ENCODE measurements around the gene TNIP1. TPM values are rescaled to one million over a fixed set of nuclear protein-coding genes. Genes with fewer than 3 reads are reported as not detected.

Gene TNIP1
- total RNA-seq, 2 experiments from 2014 or later = 110 to 115 TPM

DNA sequence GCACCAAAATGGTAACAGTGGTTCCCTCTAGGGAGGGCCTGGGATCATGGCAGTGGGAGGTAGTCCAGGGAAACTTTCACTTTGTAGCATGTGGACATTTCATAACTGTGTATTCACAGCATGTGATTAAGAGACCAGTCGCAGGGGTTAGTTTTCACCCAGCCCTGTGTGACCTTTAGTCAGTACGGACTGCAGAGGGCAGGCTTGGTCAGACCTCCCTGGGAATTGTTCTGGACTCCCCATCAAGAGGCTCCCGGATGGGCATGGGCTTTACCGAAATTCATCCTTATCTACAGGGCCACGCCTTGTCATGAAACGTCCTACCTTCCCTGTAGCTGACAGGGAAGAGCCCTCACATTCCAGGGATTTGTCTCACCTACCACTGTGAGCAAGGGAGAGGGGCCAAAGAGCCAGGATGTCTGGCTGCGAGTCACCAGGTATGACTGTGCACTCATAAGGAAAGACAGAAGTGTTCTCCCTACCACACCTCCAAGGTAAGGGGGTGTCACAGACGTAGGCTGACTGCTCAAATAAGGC lies 40.6 kb downstream of the TNIP1 start:
- ChIA-PET POLR2A (interaction anchor here (1.6 kb wide), 1 partner anchor 339 kb away, joined by 4 read pairs; the partner anchor contains the start of gene RBM22), CTCF (interaction anchor here (1.3 kb wide), 1 partner anchor 10 kb away, joined by 3 read pairs; no protein-coding TSS in a partner anchor)
- Mint-ChIP-seq H3K27me3 (no peaks in the 10 kb centered on the region), H3K4me3 (no peak overlapping the region), H3K4me1 (ENCODE audit: low read depth) (no peaks in the 10 kb centered on the region), H3K9me3 (no peaks in the 10 kb centered on the region), H3K36me3 (ENCODE audit: low read depth) (peaks cover 98% of the 10 kb centered on the region), H3K27ac (no peak overlapping the region)
- TF ChIP-seq, protein P1, sequence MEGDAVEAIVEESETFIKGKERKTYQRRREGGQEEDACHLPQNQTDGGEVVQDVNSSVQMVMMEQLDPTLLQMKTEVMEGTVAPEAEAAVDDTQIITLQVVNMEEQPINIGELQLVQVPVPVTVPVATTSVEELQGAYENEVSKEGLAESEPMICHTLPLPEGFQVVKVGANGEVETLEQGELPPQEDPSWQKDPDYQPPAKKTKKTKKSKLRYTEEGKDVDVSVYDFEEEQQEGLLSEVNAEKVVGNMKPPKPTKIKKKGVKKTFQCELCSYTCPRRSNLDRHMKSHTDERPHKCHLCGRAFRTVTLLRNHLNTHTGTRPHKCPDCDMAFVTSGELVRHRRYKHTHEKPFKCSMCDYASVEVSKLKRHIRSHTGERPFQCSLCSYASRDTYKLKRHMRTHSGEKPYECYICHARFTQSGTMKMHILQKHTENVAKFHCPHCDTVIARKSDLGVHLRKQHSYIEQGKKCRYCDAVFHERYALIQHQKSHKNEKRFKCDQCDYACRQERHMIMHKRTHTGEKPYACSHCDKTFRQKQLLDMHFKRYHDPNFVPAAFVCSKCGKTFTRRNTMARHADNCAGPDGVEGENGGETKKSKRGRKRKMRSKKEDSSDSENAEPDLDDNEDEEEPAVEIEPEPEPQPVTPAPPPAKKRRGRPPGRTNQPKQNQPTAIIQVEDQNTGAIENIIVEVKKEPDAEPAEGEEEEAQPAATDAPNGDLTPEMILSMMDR (IDR thresholded peaks at IDR 0.05) = no peak
- Histone ChIP-seq H3K4me3 (ENCODE audit: low read length) (no peak overlapping the region), H3K27me3 (ENCODE audit: control insufficient read depth in 1 of 2, insufficient read depth in 2 of 2, low read length in 2 of 2) (no peaks in the 10 kb centered on the region), H3K27ac (ENCODE audit: low read depth in 1 of 2, low read length in 2 of 2) (no peak overlapping the region), H3K9me3 (ENCODE audit: control insufficient read depth in 1 of 2, insufficient read depth in 1 of 2, low read length in 2 of 2) (no peaks in the 10 kb centered on the region), H3K4me1 (ENCODE audit: insufficient read depth, low read length) (no peaks in the 10 kb centered on the region), H3K36me3 (ENCODE audit: insufficient read depth, low read length) (peaks cover 97% of the 10 kb centered on the region)
- DNase-seq = no peak
- ATAC-seq (ENCODE audit: poor library complexity) = no peak
- intact Hi-C loops (cut with DNase I, micrococcal nuclease) = no loop called here

DNA sequence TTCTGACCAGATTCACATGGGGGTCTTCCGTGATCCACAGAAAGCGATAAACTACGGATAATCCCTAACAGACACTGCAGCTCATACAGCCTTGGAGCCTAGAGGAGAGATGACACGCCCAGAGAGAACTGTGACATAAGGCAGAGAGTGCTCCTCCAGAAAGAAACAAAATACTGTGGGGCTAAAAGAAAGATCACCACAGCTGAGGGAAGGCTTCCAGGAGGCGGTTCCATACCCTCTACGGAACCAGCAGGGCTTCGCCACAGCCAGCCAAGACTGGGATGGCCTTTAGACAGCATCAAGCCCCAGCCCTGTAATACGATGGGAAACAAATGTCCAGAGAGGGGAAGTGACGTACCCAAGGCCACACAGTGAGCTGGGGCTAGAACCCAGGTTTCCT lies 41.2 kb downstream of the TNIP1 start:
- Mint-ChIP-seq H3K9me3 (no peaks in the 10 kb centered on the region), H3K36me3 (ENCODE audit: low read depth) (peaks cover 99% of the 10 kb centered on the region)
- no peak for DNase-seq

DNA sequence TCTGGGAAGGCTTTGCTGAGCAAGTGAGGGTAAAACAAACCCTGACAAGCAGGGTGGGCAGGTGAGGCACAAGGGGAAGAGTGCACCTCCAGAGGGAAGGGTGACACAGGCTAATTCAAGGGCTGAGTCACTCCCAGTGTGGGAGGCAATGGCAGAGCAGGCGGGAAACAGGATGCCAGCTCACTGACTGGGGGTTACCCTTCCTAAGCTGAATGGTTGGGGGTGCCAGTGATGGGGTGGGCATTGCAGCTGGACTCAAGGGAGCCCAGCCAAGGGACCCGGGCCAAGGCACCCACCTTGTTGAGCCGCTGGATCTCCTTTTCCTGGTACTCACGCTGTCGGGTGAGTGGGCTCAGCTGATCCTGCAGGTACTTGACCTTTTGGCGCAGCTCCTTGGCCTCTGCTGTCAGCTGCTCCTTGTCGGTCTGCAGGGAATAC lies 42.0 kb downstream of the TNIP1 start:
- DNase-seq = no peak
- ChIA-PET CTCF (interaction anchor here (1.3 to 2.8 kb wide), 2 partner anchors 9 to 10 kb away, joined by 3 to 9 read pairs; no protein-coding TSS in a partner anchor), POLR2A (no interaction called here)
- no peaks in the 10 kb centered on the region for H3K9me3 Mint-ChIP-seq
- H3K9me3 ChIP-seq (ENCODE audit: control insufficient read depth in 1 of 2, insufficient read depth in 1 of 2, low read length in 2 of 2) = no peaks in the 10 kb centered on the region
- H3K27ac Mint-ChIP-seq = no peak overlapping the region
- no peak for ATAC-seq (ENCODE audit: poor library complexity)
- peaks cover 99% of the 10 kb centered on the region for H3K36me3 Mint-ChIP-seq (ENCODE audit: low read depth)
- no peaks in the 10 kb centered on the region for H3K27me3 Mint-ChIP-seq
- intact Hi-C loops (cut with DNase I, micrococcal nuclease) = no loop called here
- no peak overlapping the region for H3K4me3 Mint-ChIP-seq
- H3K4me1 ChIP-seq (ENCODE audit: insufficient read depth, low read length) = no peaks in the 10 kb centered on the region
- H3K27me3 ChIP-seq (ENCODE audit: control insufficient read depth in 1 of 2, insufficient read depth in 2 of 2, low read length in 2 of 2) = no peaks in the 10 kb centered on the region
- peaks cover 97% of the 10 kb centered on the region for H3K36me3 ChIP-seq (ENCODE audit: insufficient read depth, low read length)
- TF ChIP-seq, protein P1 (IDR thresholded peaks at IDR 0.05) = no peak
- no peak overlapping the region for H3K27ac ChIP-seq (ENCODE audit: low read depth in 1 of 2, low read length in 2 of 2)
- no peak overlapping the region for H3K4me3 ChIP-seq (ENCODE audit: low read length)
- H3K4me1 Mint-ChIP-seq (ENCODE audit: low read depth) = no peaks in the 10 kb centered on the region

More for the DNA sequence above, 41.2 kb downstream of the TNIP1 start:
- H3K4me3 Mint-ChIP-seq = no peak overlapping the region
- POLR2A ChIA-PET = no interaction called here
- Histone ChIP-seq H3K4me3 (ENCODE audit: low read length) (no peak overlapping the region), H3K36me3 (ENCODE audit: insufficient read depth, low read length) (peaks cover 97% of the 10 kb centered on the region), H3K27me3 (ENCODE audit: control insufficient read depth in 1 of 2, insufficient read depth in 2 of 2, low read length in 2 of 2) (no peaks in the 10 kb centered on the region), H3K27ac (ENCODE audit: low read depth in 1 of 2, low read length in 2 of 2) (no peak overlapping the region), H3K9me3 (ENCODE audit: control insufficient read depth in 1 of 2, insufficient read depth in 1 of 2, low read length in 2 of 2) (no peaks in the 10 kb centered on the region), H3K4me1 (ENCODE audit: insufficient read depth, low read length) (no peaks in the 10 kb centered on the region)
- no peaks in the 10 kb centered on the region for H3K4me1 Mint-ChIP-seq (ENCODE audit: low read depth)
- CTCF ChIA-PET = interaction anchor here (1.3 to 2.8 kb wide), 2 partner anchors 9 to 10 kb away, joined by 3 to 9 read pairs; no protein-coding TSS in a partner anchor
- no peak overlapping the region for H3K27ac Mint-ChIP-seq
- no peak for ATAC-seq (ENCODE audit: poor library complexity)
- intact Hi-C loops (cut with DNase I, micrococcal nuclease) = no loop called here
- H3K27me3 Mint-ChIP-seq = no peaks in the 10 kb centered on the region
- TF ChIP-seq, protein P1 (IDR thresholded peaks at IDR 0.05) = no peak
